Esophagus muscularis mucosa (tissue), 4 donors: Measurements from ENCODE around the gene NT5C2.
"Not testable (repeated sequence)": the region's sequence is repeated elsewhere in the genome, so short reads cannot be mapped to it uniquely, and the experiment has no call there.

Source experiments
- CTCF ChIP-seq, 3 experiments: fragments of 200-600 bp in 2 of 3; fragments of 450-650 bp in 1 of 3; sonication (generic) in 2 of 3; IDR thresholded peaks; one replicate each; pipeline ENCODE4 v1.5.1; 2017 to 2019; ENCODE audit warnings: antibody characterized with exemption in 3 of 3, mild to moderate bottlenecking in 2 of 3, moderate library complexity in 1 of 3
- EP300 ChIP-seq: sonication (generic); formaldehyde crosslinking; IDR thresholded peaks from one replicate; pipeline ENCODE4 v1.6.1; 2017; ENCODE audit warnings: antibody characterized with exemption
- POLR2A ChIP-seq: fragments of 450-650 bp; IDR thresholded peaks from one replicate; pipeline ENCODE4 v1.6.1; 2017; ENCODE audit warnings: antibody characterized with exemption, moderate library complexity, mild to moderate bottlenecking, low read depth
- POLR2AphosphoS5 ChIP-seq, 2 donors: sonication (generic); formaldehyde crosslinking; IDR thresholded peaks; one replicate each; pipeline ENCODE4 v1.6.1; 2017; ENCODE audit warnings: antibody characterized with exemption in 2 of 2

- not testable (repeated sequence) for TF ChIP-seq CTCF (IDR thresholded peaks at IDR 0.05); POLR2A; POLR2AphosphoS5 (IDR thresholded peaks at IDR 0.05); EP300
These were observed 13.6 kb upstream of the NT5C2 start for GRCh38 chr10:103206715-103207114.
